HG02571 (cell line): ENCODE measurements around the gene GBGT1.

Source experiments
- ATAC-seq: cut with Tn5 transposase; IDR thresholded peaks from one replicate; pipeline ENCODE4 v1.9.1; 2021; ENCODE audit warnings: mild to moderate bottlenecking, moderate library complexity; ENCODE audit not compliant: unreplicated experiment

Gene GBGT1

DNA sequence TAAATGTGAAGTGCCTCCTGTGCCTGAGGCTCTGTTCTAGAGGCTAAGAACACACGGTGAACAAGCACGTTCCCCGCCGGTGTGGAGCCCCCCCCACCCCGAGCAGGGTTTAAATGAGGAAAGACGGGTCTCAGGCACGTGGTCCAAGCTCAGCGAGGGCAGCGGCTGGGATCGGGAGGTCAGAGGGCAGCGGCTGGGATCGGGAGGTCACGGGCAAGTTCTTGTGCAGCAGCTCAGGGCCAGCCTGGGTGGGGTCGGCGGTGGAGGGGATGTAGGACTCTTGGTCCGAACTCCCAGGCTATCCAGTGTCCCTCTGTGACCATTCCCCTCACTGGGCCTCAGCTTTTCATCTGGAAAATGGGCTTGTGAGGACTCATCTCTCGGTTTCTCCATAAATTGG is 2.7 kb upstream of the GBGT1 start:
- ATAC-seq = no peak

DNA sequence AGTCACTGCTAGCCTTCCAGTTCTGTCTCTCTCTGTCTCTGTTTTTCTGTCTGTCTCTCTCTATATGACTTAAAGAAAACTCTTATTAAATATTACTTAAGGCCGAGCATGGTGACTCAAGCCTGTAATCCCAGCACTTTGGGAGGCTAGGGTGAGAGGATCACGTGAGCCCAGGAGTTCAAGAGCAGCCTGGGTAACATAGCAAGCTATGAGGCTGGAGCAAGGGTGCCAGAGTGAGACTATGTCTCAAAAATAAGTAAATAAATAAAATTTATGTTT is 1.7 kb upstream of the GBGT1 start:
- ATAC-seq = no peak

DNA sequence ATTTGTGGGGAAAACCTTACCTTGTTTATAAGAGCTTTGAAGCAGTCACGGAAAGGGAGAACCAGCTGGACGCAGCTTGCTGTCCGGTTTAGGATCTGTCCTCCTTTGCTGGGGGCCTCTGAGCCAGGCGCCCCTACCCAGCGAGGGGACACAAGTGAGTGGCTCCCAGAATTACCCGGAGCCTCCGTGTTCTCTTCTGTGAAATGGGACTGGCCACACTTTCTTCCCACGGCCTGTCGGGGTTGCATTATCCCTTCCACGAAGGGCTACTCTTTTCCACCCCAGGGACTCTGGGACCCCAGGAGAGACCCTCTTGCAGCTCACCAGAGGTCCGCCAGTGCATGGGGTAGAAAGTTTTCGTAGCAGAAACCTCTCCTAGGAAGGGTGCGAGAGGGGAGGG is 477 bp upstream of the GBGT1 start:
- no peak for ATAC-seq

DNA sequence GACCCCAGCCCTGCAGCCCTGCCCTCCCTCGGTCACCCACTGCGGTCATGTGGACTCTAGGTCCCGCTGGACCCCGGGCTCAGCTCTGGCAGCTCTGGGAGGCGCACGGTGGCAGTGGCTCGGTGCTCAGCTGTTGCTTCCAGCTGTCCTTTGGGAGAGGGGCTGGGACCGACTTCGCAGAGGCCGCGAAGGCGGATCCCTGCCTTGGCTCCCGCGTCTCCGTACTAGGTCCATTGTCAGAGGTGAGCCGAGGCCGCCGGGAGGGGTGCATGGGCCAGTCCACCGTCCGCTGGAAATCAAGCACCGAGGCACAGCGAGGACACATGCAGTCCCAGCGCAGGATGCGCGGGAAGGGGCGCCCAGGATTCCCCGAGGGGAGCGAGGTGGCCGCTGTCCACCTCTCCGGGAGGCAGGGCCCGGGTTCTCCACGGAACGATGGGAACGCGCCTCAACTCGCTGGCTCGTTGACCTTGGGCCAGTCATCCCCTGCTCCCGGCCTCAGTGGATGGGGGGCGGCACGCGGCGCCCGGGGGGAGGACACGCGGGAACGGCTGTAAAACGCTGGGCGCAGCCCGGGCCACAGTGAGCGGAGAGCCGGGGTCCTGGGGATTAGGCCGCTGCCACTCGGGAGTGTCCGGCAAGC is 732 bp downstream of the GBGT1 start:
- no peak for ATAC-seq

DNA sequence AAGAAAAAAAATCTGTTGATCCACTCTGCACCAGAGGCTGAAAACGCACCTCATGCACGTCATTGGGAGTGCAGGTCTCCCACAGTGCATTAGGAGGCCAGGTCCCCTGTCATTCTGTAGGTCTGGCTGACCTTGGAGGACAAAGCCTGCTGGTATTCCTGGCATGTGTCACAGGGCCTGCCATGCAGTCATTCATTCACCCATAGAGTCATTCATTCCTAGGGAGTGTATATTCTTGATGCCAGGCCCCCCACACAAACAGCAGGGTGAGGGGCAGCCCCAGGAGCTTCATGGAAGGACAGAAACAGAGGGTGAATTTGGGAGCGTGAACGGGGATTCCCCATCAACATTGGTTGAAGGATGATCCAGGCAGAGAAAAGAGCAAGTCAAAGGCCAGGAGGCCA is 2.2 kb downstream of the GBGT1 start:
- ATAC-seq = no peak

DNA sequence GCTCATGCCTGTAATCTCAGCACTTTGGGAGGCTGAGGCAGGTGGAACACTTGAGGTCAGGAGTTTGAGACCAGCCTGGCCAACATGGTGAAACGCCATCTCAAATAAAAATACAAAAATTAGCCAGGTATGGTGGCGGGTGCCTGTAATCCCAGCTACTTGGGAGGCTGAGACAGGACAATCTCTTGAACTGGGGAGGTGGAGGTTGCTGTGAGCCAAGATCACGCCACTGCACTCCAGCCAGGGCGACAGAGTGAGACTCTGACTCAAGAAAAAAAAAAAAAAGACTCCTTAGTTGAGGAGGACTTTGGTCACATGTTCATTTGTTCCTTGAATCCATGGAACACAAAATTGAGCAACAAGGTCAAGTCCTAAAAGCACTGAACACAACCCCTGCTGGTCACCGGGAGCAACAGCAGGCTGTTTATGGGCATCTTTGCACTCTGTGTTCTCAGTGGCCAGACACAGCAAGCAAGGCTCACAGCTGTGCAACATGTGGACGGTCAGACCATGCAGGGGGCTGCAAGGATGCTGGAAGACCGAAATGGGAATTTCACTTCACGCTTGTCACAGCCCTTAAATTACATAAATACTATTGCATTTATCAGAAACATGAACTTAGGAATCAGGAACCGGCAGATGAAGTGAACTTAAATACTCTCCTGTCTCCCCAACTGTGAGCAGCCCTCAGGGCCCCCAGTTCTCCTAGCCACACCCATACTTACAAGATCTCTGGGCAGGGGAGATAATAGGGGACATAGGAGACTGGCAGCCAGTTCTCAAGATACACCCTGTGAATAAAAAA is 2.8 kb downstream of the GBGT1 start:
- no peak for ATAC-seq

DNA sequence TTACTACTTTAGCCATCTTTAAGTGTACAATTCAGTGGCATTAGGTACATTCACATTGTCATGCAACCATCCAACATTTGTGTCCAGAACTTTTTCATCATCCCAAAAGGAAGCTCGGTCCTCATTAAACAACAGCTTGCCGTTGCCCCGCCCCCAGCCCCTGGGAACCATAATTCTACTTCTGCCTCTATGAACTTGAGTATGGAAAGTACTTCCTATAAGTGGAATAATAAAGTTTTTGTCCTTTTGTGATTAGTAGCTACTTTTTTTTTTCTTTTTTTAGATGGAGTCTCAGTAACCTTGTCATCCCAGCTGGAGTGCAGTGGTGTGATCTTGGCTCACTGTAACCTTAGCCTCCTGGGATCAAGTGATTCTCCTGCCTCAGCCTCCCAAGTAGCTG is 5.0 kb downstream of the GBGT1 start:
- no peak for ATAC-seq

DNA sequence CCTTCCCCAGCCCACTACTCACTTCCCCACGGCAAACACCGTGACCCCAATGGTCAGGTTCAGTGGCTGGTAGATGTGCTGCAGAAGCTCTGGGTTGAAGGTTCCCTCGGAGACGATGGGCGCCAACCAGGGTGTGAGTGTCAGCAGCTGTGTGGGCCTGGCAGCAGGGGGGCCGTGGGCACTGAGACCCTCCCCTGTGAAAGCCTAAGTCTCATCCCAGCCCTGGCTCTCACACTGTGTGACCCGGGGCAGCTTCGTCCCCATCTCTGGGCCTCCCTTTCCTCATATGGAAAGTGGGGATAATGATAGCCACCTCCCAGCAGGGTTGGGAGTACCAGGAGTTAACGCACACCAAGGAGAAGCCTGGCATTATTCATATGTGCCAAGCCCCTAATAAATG is 8.6 kb downstream of the GBGT1 start:
- no peak for ATAC-seq

DNA sequence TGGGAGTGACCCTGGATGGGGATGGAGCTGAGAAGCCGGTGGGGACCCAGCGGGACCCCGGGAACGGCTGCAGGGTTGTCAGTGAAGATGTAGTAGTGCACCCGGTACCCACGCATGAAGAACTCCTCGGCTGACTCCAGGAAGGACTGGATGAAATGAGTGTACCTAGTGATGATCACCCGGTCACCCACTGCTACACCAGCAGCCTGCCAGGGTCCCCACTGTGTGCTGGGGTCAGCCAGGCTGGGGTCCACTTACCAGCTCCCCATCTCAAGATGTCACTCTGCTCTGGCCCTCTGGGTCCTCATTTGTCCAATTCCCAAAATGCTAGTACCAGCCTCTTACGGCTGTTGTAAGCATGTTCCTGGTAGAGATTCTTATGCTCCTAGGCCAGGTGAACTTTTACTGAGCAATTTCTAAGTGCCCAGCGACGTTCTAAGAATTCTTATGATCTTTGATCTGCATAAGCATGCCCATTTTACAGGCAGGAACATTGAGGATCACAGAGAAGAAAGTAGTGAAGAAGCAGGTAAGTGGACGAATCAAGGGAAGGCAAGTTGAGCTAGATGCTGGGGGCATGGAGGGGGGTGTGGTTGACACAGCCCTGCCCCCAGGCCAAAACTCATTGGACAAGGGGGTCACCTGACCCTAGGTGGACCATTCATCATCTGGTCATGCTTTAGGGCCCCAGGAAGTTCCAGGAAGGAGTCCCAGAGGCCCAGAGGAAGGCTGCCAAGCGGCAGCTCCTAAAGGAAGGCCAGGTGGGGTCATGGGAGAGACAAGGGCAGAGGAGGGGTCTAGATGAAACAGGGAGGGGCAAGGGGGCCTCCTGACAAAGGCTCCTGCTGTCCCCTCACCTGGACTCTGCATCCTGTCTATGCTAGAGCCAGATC is 9.4 kb downstream of the GBGT1 start:
- no peak for ATAC-seq

DNA sequence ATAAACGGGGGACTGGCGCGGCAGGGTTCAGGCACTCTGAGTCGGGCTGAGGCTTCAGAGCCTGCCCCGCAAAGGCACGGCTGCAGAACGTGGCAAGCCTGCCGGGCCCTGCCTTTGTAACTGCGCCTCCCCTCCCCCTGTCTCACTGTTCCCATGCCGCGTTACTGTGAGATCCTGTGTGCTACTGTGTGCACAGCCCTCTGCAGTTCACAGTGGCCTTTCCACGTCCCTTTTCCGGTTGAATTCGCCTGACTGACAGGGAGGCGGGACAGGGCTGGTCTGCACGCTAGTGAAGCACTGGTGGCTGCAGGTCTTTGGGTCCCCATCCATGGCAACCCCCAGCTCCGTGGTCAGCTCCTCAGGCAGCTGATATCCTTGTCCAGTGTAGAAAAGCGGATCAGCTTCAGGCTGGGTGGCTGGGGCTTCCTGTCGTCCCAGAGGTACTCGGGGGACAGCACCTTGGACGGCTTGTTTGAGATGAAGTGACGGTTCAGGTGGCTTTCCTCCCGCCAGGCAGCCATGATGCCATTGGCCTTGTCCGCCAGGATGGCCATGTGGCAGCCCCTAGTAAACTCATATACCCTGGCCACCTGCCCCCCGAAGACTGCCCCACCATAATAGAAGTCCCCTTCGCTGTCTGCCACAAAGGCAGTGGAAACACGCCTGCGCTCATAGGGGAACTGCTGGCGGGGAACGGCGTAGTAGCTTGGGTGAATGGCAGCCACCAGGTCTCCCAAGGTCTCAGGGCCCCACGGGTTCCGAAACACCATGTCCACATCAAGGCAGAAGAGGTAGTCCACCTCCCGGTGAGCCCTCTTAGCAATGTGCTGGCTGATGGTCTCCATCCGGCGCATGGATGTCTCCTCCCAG is 10.3 kb downstream of the GBGT1 start:
- no peak for ATAC-seq

DNA sequence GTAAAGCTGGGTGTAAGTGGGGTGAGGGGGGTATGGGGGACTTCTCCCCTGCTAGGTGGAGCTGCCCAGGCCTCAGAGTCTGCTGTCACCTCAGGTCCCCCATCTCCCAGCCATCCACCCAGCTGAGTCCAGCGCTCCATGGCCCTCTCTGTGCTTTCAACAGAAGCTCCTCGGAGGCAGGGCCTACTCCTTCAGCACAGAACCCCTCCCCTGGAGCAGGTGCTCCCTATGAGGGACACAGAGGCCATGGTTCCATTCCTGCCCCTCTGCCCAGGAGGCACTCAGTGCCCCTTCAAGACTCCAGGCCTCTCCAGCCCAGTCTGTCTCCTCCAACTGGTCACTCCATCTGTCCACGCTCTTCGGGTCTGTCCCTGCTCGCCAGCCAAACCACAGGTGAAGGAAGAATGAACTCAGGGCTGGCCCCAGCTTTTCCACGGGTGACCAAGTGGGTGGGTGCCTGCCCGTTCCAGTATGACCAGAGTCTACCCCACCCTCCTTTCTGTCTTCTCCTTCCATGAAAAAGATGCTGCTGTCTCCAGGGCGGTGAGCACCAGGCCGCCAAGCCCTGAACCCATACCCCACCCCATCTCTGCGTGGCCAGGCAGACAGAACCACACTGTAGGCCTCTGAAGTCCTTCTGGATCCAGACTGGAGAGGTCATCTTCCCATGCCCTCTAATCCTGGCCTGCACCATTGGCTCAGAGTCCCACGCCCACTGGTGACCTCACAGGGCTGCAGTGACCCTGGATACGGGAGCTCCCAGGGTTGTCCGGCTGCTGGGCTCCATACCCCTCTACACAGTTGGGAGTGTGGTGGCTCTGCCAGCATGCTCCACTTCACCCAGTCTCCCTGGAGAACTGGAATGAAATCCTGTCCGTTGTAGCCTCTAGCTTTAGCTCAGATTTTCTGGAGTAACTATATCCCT is 11.9 kb downstream of the GBGT1 start:
- ATAC-seq = no peak

DNA sequence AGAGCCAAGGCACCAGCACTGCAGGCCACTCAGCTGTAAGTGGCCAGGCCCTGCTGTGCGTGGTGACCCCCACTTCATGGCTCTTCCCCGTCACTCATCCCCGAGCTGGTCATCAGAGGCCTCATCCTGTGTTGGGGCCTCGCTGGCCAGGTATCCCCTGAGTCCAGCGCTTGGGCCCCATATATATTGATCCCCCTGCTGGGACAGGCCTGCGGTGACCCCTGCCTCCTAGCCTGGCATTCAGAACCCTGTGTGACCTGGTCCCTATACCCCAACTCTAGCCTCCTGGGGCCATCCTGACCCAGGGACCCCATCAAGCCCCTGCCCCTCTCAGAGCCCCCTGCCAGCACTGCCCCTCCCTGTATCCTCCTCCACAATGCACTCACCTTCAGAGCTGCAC is 12.7 kb downstream of the GBGT1 start:
- no peak for ATAC-seq

DNA sequence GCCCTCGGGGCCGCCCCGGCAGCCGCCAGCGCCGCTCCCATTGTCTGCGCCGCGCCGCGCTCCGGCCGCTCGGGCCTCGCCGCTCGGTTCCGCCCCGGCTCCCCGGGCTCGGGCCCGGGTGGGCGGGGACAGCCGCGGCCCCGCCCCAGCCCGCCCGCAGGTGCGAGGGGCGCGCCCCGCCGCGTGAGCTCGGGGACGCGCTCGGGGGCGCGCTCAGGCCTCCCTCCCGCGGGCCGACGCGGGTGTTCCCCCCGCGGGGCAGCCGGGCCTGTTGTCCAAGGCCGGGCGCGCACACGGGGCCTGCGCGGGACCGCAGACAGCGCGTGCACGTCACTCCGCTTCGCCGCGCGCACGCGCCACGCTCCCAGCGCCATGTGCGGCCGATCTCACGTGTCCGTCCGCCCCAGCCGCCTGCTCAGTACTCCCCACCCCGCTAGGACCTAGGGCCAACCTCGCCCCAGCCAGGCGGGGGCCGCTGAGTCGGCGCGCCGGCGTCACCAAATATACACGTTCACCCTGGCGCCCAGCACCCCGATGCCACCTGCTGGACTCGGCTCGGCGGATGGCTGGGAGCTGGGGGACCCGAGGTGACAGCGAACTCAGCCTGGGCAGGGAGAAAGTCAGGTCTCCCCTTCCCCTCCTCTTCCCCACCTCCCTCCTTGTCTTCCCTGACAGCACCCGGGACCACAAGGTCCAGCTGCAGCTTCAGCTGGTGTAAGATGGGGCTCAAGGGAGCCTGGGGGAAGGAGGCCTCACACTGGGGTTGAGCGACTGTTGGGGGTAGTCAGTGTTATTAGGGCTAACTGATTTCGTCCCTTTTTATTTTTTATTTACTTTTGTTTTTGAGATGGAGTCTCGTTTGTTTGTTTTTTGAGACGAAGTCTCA is 14.3 kb downstream of the GBGT1 start:
- peak; percentile 53 for ATAC-seq

DNA sequence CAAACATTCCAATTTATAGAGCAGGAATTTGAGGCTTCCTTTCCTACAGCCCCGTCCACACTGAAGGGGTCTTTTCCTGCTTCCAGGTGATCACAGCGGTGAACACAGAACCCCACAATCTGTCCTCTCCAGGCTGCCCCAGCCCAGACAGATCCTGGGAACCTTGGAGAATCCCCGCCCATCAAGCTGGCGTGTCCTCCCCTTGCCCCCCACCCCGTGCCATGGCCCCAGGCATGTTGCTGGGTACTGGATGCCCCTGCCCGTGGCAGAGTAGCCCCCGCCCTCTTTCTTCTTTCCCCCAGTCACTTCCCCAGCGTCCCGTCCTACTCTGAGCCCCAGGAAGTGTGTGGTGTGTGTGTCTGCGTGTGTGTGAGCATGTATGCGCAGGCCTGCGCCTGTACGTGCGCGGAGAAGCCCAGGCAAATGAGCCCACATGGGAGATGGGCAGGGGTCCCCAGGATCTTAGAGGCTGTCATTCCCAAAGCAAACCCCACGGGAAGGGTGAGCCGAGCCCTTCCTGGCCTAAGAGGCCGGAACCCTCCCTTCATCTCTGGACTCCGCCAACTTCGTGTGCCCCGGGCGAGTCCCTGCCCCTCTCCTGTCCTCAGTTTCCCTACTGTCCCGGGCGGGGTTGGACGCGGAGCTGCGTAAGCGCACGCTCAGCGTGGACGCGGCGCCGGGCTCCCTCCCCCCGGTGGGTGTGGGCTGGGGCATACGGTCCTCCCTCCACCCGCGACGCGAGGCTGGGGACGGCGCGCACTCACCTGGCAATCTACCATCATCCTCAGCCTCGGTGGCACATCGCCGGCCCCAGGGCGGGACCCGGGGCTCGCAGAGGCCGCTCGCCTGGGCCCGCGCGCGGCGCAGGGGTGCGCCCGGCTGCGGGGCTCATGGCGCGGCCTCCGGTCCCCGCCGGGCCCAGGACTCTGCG is 15.2 kb downstream of the GBGT1 start:
- ATAC-seq = peak; percentile 5

DNA sequence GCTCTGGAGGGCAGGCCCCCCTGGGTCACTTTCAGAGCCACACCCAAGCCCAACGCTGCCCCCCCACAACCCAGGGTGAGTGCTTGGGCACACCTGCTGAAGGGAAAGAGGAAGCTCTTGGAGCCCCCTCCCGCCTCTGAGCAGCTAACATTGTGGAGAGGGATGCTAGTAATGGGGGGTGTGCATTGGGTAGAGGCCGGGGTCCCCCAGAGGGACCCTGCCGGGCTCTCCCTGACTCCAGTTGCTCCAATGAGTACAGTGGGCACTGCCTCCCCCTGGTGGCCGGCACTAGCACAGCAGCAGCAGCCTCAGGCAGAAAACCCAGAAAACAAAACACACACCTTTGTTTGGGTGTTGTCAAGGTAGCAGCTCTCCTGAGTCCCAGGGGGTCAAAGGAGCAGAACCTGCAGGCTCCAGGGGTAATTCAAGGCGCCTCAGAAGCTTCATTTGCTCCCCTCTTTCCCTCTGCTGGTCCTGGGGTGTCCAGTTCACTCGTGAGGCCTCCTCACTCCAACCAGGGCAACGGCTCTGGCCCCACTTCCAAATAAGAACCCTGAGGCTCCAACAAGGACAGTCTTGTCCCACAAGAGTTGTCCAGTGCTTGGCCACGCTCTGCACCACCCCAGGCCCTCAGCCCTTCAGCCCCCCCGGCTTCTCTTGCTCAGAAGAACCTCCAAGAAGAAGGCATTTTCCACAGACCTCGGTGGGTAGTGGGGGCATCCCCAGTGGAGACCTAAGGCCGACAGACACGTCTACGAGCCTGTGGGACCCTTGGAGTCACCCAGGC is 16.1 kb downstream of the GBGT1 start:
- no peak for ATAC-seq

DNA sequence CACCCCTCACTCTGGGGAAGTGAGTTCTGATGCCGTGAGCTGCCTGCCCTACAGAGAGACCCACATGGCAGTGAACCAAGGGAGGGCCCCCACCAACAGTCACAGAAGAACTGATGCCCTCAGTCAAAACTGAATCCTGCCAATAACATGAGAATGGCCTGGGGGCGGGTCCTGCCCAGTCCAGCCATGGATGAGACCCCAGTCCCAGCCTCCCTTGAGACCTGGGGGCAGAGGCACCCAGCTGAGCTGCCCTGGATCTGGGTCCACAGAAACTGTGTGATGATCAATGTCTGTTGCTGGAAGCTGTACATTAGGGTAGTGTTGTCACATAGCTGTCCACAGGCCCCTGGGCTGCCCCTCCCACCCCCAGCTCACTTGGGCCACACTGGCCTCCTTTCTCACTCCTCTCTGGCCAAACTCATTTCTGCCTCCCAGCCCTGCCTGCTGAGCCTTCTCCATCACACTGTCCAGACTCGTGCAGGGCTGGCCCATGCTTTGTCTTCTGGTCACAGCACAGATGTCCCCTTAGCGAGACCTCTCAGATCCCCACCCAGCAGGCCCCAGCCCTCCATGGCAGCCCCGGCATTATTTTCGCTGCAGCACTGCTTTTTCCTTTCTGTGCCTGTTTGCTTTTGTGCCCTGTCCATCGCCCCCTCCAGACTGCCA is 16.8 kb downstream of the GBGT1 start:
- ATAC-seq = no peak
